T-helper 2 cell treated with Interferon-gamma antibody and Interleukin-4, amounts not matched to agents 5 μg/mL and 100 μg/mL, for 36 hours (primary cell): ENCODE measurements around the gene DOCK11.
"Not testable (repeated sequence)": the region's sequence is repeated elsewhere in the genome, so short reads cannot be mapped to it uniquely, and the experiment has no call there.

Source experiments
- DNase-seq: peaks from one replicate; pipeline ENCODE4 v3.0.0; 2021; ENCODE audit warnings: low spot score
- H3K27ac Mint-ChIP-seq: one replicate; pipeline ENCODE4 v1.8.0; 2021; ENCODE audit warnings: mild to moderate bottlenecking, mixed read lengths
- H3K27me3 Mint-ChIP-seq: one replicate; pipeline ENCODE4 v1.8.0; 2021; ENCODE audit warnings: low read depth, mixed read lengths
- H3K36me3 Mint-ChIP-seq: one replicate; pipeline ENCODE4 v1.8.0; 2021; ENCODE audit warnings: low read depth, mixed read lengths
- H3K4me1 Mint-ChIP-seq: one replicate; pipeline ENCODE4 v1.8.0; 2021; ENCODE audit warnings: low read depth, mixed read lengths
- H3K4me3 Mint-ChIP-seq: one replicate; pipeline ENCODE4 v1.8.0; 2022; ENCODE audit warnings: mild to moderate bottlenecking, moderate library complexity, mixed read lengths
- H3K9me3 Mint-ChIP-seq: one replicate; pipeline ENCODE4 v1.8.0; 2021; ENCODE audit warnings: mixed read lengths

DOCK11 gene

DNA sequence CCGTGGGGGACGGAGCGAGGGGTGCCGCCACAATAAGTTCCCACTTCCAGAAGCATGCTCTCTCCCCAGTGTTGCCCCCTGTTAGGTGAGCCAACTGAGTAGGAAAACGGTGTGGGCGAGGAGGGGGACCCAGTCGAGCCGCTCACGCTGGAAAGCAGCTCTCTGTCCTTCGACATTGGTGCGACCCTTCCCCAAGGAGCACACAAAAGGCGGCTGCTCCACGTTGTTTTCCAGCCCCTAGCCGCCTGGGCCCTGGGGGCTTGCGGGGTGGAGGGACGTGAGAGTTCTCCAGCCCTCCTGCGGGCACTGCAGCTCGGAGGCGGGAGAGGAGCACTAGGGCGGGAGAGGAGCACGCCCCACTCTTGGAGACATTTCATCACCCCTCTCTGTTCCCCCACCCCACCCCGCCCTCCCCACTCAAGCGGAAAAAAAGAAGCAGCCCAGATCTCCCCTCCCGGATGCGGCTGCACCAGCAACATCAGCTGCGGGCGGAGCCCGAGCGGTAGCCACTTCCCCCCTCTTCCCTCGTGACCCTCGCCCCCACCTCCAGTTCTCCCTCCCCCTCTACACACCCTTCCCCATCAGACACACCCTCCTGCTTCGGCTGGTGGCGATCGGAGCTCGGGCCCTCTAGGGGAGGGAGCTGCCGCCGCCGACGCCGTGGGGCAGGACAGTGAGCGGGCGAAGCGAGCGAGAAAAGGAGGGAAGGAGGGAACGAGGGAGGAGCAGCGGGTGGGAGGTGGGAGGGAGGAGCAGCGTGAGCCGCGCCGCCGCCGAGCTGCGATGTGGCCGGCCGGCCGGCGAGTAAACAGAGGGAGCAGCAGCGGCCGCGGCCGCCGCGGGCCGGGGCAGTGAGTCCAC is at the start of gene DOCK11:
DOCK11 (plus strand) TSS at position 755 of the 861 bp plus-strand sequence. CDS start 157 bp downstream, outside the sequence.
- Mint-ChIP-seq H3K27me3 (no peaks in the 10 kb centered on the region), H3K36me3 (peaks cover 14% of the 10 kb centered on the region), H3K27ac (peak within 1 kb of the TSS; percentile 98), H3K4me1 (peaks cover 21% of the 10 kb centered on the region), H3K4me3 (peak within 1 kb of the TSS; percentile 96), H3K9me3 (no peaks in the 10 kb centered on the region)
- peak; percentile 77 for DNase-seq

DNA sequence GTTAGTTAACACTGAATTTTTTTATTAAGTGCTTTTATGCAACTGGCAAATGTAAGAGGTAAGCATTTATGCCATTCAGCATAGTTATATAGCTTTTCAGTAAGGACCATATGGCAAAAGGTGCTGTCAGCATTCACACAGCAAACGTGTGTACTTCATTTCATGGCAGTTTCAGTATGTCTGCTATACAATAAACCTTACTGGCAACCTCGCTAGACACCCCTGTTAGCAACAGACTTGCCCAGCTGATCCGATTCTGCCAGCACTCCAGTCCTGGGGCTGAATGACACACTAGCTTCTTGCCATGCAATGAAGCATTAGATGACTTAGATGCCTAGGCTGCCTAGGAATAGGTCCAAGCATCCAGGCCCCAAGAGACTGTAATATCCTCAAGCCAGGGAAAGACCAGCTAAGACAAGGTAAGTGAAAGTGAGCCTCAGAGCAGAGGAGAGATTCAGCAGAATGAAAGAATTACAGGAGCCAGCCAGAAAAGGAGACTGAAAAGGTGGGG is 47.3 kb upstream of the DOCK11 start:
- peaks cover 8% of the 10 kb centered on the region for H3K36me3 Mint-ChIP-seq
- H3K4me3 Mint-ChIP-seq: no peak overlapping the region
- no peak for DNase-seq
- H3K27me3 Mint-ChIP-seq: no peaks in the 10 kb centered on the region
- H3K4me1 Mint-ChIP-seq: no peaks in the 10 kb centered on the region
- H3K9me3 Mint-ChIP-seq: no peaks in the 10 kb centered on the region
- no peak overlapping the region for H3K27ac Mint-ChIP-seq

DNA sequence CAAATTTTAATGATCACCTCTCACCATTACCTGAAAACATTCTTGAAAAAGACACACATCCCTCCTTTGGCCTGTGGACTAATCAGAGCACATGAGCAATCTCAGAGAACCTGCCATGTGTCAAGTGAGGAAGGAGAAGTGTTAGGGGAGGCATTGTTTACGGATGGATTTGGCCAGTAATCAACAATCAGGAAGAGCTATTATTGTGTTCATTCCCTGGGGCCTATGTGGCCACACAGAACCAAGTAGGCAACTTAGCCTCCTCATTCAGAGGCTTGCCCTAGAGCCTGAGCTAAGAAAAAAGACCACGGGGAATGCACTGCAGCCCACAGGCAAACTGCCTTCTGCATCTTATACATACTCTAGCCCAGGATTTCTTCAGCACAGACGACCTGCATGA is 40.6 kb upstream of the DOCK11 start:
- H3K27me3 Mint-ChIP-seq: no peaks in the 10 kb centered on the region
- no peak overlapping the region for H3K27ac Mint-ChIP-seq
- H3K4me3 Mint-ChIP-seq: no peak overlapping the region
- no peaks in the 10 kb centered on the region for H3K9me3 Mint-ChIP-seq
- DNase-seq: no peak
- peaks cover 3% of the 10 kb centered on the region for H3K36me3 Mint-ChIP-seq
- H3K4me1 Mint-ChIP-seq: no peaks in the 10 kb centered on the region

- DNase-seq: no peak
- Mint-ChIP-seq H3K4me1 (no peaks in the 10 kb centered on the region), H3K4me3 (no peak overlapping the region)
Observed at GRCh38 chrX:118459494-118459893, 36.1 kb upstream of the DOCK11 start.

DNA sequence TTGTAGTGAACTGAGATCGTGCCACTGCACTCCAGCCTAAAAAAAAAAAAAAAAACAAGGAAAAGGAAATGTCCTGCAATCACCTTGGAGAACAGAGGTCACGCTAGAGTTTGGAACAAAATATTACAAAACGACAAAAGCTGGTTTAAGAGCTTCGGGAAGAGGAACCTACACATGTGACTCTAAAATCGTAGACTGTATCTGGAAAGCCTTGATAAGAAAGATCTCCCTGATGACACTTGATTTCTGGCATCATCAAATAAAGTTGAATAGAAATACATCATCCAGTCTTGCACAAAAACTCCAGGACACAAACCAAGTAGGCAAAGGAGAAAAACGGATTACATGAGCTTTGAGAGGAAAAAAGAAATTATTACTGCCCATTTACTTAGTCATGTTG is 31.1 kb upstream of the DOCK11 start:
- Mint-ChIP-seq H3K4me1 (no peaks in the 10 kb centered on the region), H3K27ac (no peak overlapping the region), H3K27me3 (no peaks in the 10 kb centered on the region), H3K36me3 (no peaks in the 10 kb centered on the region), H3K4me3 (no peak overlapping the region), H3K9me3 (no peaks in the 10 kb centered on the region)
- DNase-seq: no peak

More at GRCh38 chrX:118459494-118459893, 36.1 kb upstream of the DOCK11 start:
- Mint-ChIP-seq H3K27ac (no peak overlapping the region), H3K9me3 (no peaks in the 10 kb centered on the region), H3K27me3 (no peaks in the 10 kb centered on the region), H3K36me3 (no peaks in the 10 kb centered on the region)

DNA sequence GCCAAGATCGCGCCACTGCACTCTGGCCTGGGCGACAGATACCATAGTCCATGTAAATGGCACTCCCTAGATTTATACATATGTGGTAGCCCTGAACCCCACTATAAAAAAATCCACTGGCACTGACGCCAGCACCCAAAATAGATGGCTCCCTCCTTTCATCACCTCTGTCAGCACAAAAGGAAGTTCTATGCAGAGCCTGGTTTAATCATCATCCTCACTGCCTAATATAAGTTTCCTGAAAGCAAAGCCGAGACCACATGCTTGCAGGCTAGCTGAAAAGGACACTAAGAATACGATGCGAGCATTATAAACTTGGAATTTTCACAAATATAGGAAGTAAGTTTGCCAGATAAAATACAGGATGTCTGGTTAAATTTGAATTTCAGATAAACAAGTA is 27.5 kb upstream of the DOCK11 start:
- Mint-ChIP-seq H3K27ac (no peak overlapping the region), H3K27me3 (no peaks in the 10 kb centered on the region), H3K4me3 (no peak overlapping the region), H3K9me3 (peaks cover 3% of the 10 kb centered on the region), H3K4me1 (no peaks in the 10 kb centered on the region), H3K36me3 (no peaks in the 10 kb centered on the region)
- DNase-seq: no peak

- not testable (repeated sequence) for H3K4me3 Mint-ChIP-seq, H3K27ac Mint-ChIP-seq, H3K27me3 Mint-ChIP-seq, H3K4me1 Mint-ChIP-seq, H3K36me3 Mint-ChIP-seq, DNase-seq, H3K9me3 Mint-ChIP-seq
Observed at GRCh38 chrX:118470721-118471347, 24.8 kb upstream of the DOCK11 start.

GRCh38 chrX:118474586-118474985 is 21.0 kb upstream of the DOCK11 start:
- Mint-ChIP-seq H3K4me3 (no peak overlapping the region), H3K4me1 (no peaks in the 10 kb centered on the region), H3K27me3 (no peaks in the 10 kb centered on the region), H3K36me3 (no peaks in the 10 kb centered on the region), H3K27ac (no peak overlapping the region), H3K9me3 (peaks cover 3% of the 10 kb centered on the region)
- no peak for DNase-seq

DNA sequence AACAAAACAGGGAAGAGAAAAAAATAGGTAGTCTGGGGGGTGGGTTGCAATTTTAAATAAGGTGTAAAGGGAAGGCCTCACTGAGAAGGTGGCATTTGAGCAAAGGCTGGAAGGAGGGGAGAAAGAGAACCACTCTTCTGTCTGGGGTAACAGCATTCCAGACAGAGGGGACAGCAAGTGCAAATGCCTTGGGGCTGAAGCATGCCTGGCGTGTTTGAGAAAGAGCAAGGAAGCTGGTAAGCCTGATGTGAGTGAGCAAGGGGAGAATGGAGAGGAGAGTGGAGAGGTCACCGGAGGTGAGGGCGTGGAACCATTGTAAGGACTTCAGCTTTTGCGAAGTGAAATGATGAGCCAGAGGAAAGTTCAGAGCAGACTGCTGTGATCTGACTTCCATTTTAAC is 19.7 kb upstream of the DOCK11 start:
- no peak for DNase-seq
- Mint-ChIP-seq H3K27me3 (no peaks in the 10 kb centered on the region), H3K9me3 (peaks cover 3% of the 10 kb centered on the region), H3K4me1 (no peaks in the 10 kb centered on the region), H3K36me3 (no peaks in the 10 kb centered on the region), H3K4me3 (no peak overlapping the region), H3K27ac (no peak overlapping the region)

- H3K27ac Mint-ChIP-seq: no peak overlapping the region
- H3K9me3 Mint-ChIP-seq: no peaks in the 10 kb centered on the region
- DNase-seq: no peak
- no peak overlapping the region for H3K4me3 Mint-ChIP-seq
- no peaks in the 10 kb centered on the region for H3K27me3 Mint-ChIP-seq
- H3K36me3 Mint-ChIP-seq: no peaks in the 10 kb centered on the region
- no peaks in the 10 kb centered on the region for H3K4me1 Mint-ChIP-seq
Observed at GRCh38 chrX:118480172-118480571, 15.4 kb upstream of the DOCK11 start.

DNA sequence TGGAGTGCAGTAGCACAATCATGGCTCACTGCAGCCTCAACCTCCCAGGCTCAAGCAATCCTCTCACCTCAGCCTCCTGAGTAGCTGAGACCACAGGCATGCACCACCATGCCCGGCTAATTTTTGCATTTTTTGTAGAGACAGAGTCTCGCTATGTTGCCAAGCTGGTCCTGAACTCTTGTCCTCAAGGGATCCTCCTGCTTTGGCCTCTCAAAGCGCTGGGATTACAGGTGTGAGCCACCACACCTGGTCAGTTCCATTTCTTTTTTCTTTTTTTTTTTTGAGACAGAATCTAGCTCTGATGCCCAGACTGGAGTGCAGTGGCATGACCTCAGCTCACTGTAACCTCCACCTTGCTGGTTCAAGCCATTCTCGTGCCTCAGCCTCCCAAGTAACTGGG is 13.2 kb upstream of the DOCK11 start:
- H3K27ac Mint-ChIP-seq, H3K36me3 Mint-ChIP-seq, H3K4me1 Mint-ChIP-seq, H3K9me3 Mint-ChIP-seq, DNase-seq, H3K4me3 Mint-ChIP-seq, H3K27me3 Mint-ChIP-seq: not testable (repeated sequence)

- no peak overlapping the region for H3K27ac Mint-ChIP-seq
- no peaks in the 10 kb centered on the region for H3K27me3 Mint-ChIP-seq
- no peaks in the 10 kb centered on the region for H3K4me1 Mint-ChIP-seq
- H3K9me3 Mint-ChIP-seq: no peaks in the 10 kb centered on the region
- no peaks in the 10 kb centered on the region for H3K36me3 Mint-ChIP-seq
- no peak overlapping the region for H3K4me3 Mint-ChIP-seq
- no peak for DNase-seq
Observed at GRCh38 chrX:118484216-118484903, 11.3 kb upstream of the DOCK11 start.

GRCh38 chrX:118486693-118487092 is 8.9 kb upstream of the DOCK11 start:
- H3K4me3 Mint-ChIP-seq, H3K27ac Mint-ChIP-seq, H3K9me3 Mint-ChIP-seq, H3K36me3 Mint-ChIP-seq, H3K27me3 Mint-ChIP-seq, DNase-seq, H3K4me1 Mint-ChIP-seq: not testable (repeated sequence)

- H3K4me1 Mint-ChIP-seq: peaks cover 10% of the 10 kb centered on the region
- no peaks in the 10 kb centered on the region for H3K27me3 Mint-ChIP-seq
- no peak overlapping the region for H3K4me3 Mint-ChIP-seq
- H3K9me3 Mint-ChIP-seq: no peaks in the 10 kb centered on the region
- DNase-seq: no peak
- no peak overlapping the region for H3K27ac Mint-ChIP-seq
- peaks cover 7% of the 10 kb centered on the region for H3K36me3 Mint-ChIP-seq
Observed at GRCh38 chrX:118493016-118493415, 2.6 kb upstream of the DOCK11 start.
